ENCODE measurements around the gene BMP5. TPM values are rescaled to one million over a fixed set of nuclear protein-coding genes. Genes with fewer than 3 reads are reported as not detected.

Gene BMP5
- total and polyA plus RNA-seq, 10 of the 15 experiments (the other 5 are each of a cell fraction or from before 2014, with no cell fraction given): not detected

DNA sequence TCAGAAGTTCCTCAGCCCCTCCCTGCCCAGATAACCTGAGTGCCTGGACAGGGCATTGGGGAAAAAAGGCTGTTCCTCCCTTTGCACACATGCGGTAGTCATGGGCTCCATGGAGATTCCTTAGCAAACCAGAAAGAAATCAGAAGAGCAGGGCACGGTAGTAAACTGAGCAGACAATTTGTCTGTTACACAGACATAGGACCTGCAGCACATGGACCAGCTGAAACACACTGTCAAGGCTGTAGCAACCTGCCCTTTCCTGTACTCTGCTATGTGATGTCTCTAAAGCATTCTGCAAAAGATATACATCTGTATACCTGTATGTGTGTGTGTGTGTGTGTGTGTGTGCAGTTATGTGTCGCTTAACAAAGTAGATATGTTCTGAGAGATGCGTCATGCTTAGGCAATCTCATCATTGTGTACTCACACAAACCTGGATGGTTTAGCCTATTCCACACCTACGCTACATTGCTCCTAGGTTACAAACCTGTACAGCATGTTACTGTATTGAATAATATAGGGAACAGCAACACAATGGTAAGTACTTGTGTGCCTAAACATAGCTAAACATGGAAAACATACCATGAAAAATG is 44.4 kb upstream of the BMP5 start:
- Histone ChIP-seq H3K4me2 (ENCODE audit: control insufficient read depth, insufficient read depth) (no peak overlapping the region), H3K4me1 (ENCODE audit: control insufficient read depth, insufficient read depth, low read length) (no peaks in the 10 kb centered on the region), H4K20me1 (ENCODE audit: control insufficient read depth, insufficient read depth) (no peaks in the 10 kb centered on the region), H3K27me3 (replicated peaks in 1 of 2; ENCODE audit: control insufficient read depth in 2 of 2, insufficient read depth in 2 of 2, low read length in 1 of 2) (no peaks in the 10 kb centered on the region), H3K27ac (ENCODE audit: control insufficient read depth, insufficient read depth) (no peak overlapping the region), H3K9ac (ENCODE audit: control insufficient read depth, insufficient read depth, low read length) (no peak overlapping the region), H3K9me3 (replicated peaks; ENCODE audit: control insufficient read depth, insufficient read depth, low read length) (no peaks in the 10 kb centered on the region), H2AFZ (ENCODE audit: control insufficient read depth, low read depth, low read length) (no peak overlapping the region), H3K79me2 (ENCODE audit: control insufficient read depth, insufficient read depth, low read length) (no peaks in the 10 kb centered on the region), H3K36me3 (ENCODE audit: control insufficient read depth in 2 of 2, insufficient read depth in 2 of 2, low read length in 1 of 2) (no peaks in the 10 kb centered on the region), H3K4me3 (no peak overlapping the region)
- in situ Hi-C loops (cut with MboI) (no loop called here), intact Hi-C loops (cut with micrococcal nuclease; ENCODE audit: unreplicated experiment) (no loop called here)
- ChIA-PET CTCF (no interaction called here), SMC1A (ENCODE audit: uncharacterized antibody, unreplicated experiment) (no interaction called here), RAD21 (ENCODE audit: unreplicated experiment) (no interaction called here), POLR2A (no interaction called here)
- FAIRE-seq (no peak), ATAC-seq (no peak), DNase-seq (ENCODE audit: low read depth, low spot score) (no peak)
- no peak for TF ChIP-seq CREB1 (IDR thresholded peaks at IDR 0.05; ENCODE audit: low read depth)
- TF ChIP-seq ZNF622 (IDR thresholded peaks at IDR 0.05): no peak
- no peak for TF ChIP-seq MEF2B (IDR thresholded peaks at IDR 0.05; ENCODE audit: partially characterized antibody, poor library complexity, severe bottlenecking)
- BruUV-seq (replicated peaks): no TSS peak
- 37% methylated on average over 5 of the region's 5 CpGs for WGBS (ENCODE audit: insufficient coverage, insufficient replicate concordance, low lambda C conversion rate, missing lambda C conversion rate)

DNA sequence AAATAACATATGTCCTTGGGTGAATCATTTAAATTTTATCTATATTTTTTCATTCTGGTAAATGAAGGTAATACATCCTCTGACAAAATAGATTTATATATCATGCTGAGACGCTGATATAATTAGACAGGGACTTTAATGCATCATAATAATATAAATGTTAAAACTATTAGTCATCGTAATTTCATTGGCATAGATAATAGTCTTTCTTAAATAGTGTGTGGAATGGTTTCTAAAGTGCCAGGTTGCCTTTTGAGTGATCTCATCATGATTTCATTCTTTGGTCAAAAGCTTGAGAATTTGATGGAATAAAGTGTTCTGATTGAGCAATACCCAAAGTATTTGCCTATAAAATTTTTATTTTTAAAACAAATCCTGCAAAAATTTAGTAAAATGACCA is 43.2 kb upstream of the BMP5 start:
- H3K27ac ChIP-seq (ENCODE audit: control insufficient read depth, insufficient read depth): no peak overlapping the region
- FAIRE-seq: no peak
- no peaks in the 10 kb centered on the region for H3K9me3 ChIP-seq (replicated peaks; ENCODE audit: control insufficient read depth, insufficient read depth, low read length)
- SMC1A ChIA-PET (ENCODE audit: uncharacterized antibody, unreplicated experiment): no interaction called here
- no peaks in the 10 kb centered on the region for H3K4me1 ChIP-seq (ENCODE audit: control insufficient read depth, insufficient read depth, low read length)
- no peak overlapping the region for H3K9ac ChIP-seq (ENCODE audit: control insufficient read depth, insufficient read depth, low read length)
- no TSS peak for BruUV-seq (replicated peaks)
- in situ Hi-C loops (cut with MboI) (no loop called here), intact Hi-C loops (cut with micrococcal nuclease; ENCODE audit: unreplicated experiment) (no loop called here)
- TF ChIP-seq CBX5 (IDR thresholded peaks at IDR 0.05; ENCODE audit: low read depth): no peak
- TF ChIP-seq EZH2 (IDR thresholded peaks at IDR 0.05; ENCODE audit: borderline replicate concordance, control insufficient read depth, low read depth, low read length): no peak
- no peak for TF ChIP-seq SIN3A (IDR thresholded peaks at IDR 0.05; ENCODE audit: low read depth, low read length)
- no peaks in the 10 kb centered on the region for H4K20me1 ChIP-seq (ENCODE audit: control insufficient read depth, insufficient read depth)
- 0% methylated on average over 2 of the region's 2 CpGs for WGBS (ENCODE audit: insufficient coverage, insufficient replicate concordance, low lambda C conversion rate, missing lambda C conversion rate)
- RAD21 ChIA-PET (ENCODE audit: unreplicated experiment): no interaction called here
- no peak overlapping the region for H3K4me3 ChIP-seq
- CTCF ChIA-PET: no interaction called here
- H2AFZ ChIP-seq (ENCODE audit: control insufficient read depth, low read depth, low read length): no peak overlapping the region
- no peak for ATAC-seq
- POLR2A ChIA-PET: no interaction called here
- DNase-seq (ENCODE audit: low read depth, low spot score): no peak
- no peaks in the 10 kb centered on the region for H3K36me3 ChIP-seq (ENCODE audit: control insufficient read depth in 2 of 2, insufficient read depth in 2 of 2, low read length in 1 of 2)
- H3K27me3 ChIP-seq (replicated peaks in 1 of 2; ENCODE audit: control insufficient read depth in 2 of 2, insufficient read depth in 2 of 2, low read length in 1 of 2): no peaks in the 10 kb centered on the region
- no peaks in the 10 kb centered on the region for H3K79me2 ChIP-seq (ENCODE audit: control insufficient read depth, insufficient read depth, low read length)
- H3K4me2 ChIP-seq (ENCODE audit: control insufficient read depth, insufficient read depth): no peak overlapping the region

All from GM12878 (cell line).